ENCODE measurements around the gene ADORA1.

GRCh38 chr1:203167913-203168200 is 40.3 kb downstream of the ADORA1 start:
- no peak for TF ChIP-seq CTCF (tag by site-specific recombination; IDR thresholded peaks at IDR 0.05)
- TF ChIP-seq, protein P1, sequence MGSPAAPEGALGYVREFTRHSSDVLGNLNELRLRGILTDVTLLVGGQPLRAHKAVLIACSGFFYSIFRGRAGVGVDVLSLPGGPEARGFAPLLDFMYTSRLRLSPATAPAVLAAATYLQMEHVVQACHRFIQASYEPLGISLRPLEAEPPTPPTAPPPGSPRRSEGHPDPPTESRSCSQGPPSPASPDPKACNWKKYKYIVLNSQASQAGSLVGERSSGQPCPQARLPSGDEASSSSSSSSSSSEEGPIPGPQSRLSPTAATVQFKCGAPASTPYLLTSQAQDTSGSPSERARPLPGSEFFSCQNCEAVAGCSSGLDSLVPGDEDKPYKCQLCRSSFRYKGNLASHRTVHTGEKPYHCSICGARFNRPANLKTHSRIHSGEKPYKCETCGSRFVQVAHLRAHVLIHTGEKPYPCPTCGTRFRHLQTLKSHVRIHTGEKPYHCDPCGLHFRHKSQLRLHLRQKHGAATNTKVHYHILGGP (tag by site-specific recombination; IDR thresholded peaks at IDR 0.05) = no peak
- TF ChIP-seq ZNF362 (tag by site-specific recombination; IDR thresholded peaks at IDR 0.05) = no peak
- TF ChIP-seq ZNF768 (tag by site-specific recombination; IDR thresholded peaks at IDR 0.05) = no peak
- TF ChIP-seq ZNF121 (tag by site-specific recombination; IDR thresholded peaks at IDR 0.05) = no peak
- TF ChIP-seq ZNF350 (tag by site-specific recombination; IDR thresholded peaks at IDR 0.05) = no peak
- no peak for TF ChIP-seq EGR2 (tag by site-specific recombination; IDR thresholded peaks at IDR 0.05; ENCODE audit: low read depth)
- no peak for TF ChIP-seq ZXDB (tag by site-specific recombination; IDR thresholded peaks at IDR 0.05)
- TF ChIP-seq, protein P2, sequence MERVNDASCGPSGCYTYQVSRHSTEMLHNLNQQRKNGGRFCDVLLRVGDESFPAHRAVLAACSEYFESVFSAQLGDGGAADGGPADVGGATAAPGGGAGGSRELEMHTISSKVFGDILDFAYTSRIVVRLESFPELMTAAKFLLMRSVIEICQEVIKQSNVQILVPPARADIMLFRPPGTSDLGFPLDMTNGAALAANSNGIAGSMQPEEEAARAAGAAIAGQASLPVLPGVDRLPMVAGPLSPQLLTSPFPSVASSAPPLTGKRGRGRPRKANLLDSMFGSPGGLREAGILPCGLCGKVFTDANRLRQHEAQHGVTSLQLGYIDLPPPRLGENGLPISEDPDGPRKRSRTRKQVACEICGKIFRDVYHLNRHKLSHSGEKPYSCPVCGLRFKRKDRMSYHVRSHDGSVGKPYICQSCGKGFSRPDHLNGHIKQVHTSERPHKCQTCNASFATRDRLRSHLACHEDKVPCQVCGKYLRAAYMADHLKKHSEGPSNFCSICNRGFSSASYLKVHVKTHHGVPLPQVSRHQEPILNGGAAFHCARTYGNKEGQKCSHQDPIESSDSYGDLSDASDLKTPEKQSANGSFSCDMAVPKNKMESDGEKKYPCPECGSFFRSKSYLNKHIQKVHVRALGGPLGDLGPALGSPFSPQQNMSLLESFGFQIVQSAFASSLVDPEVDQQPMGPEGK (tag by site-specific recombination; IDR thresholded peaks at IDR 0.05) = no peak
- TF ChIP-seq ZNF747 (tag by site-specific recombination; IDR thresholded peaks at IDR 0.05) = no peak
- no peak for TF ChIP-seq ZNF561 (tag by site-specific recombination; IDR thresholded peaks at IDR 0.05; ENCODE audit: borderline replicate concordance)
- no peak for TF ChIP-seq SETDB1 (IDR thresholded peaks at IDR 0.05; ENCODE audit: insufficient read length, low read length)

All from HEK293 (cell line).